Measurements from ENCODE around the gene ARHGAP32. TPM values are rescaled to one million over a fixed set of nuclear protein-coding genes. Genes with fewer than 3 reads are reported as not detected.

Gene ARHGAP32
- total and polyA plus RNA-seq, 2 experiments from 2014 or later = 4.0 to 13.0 TPM

DNA sequence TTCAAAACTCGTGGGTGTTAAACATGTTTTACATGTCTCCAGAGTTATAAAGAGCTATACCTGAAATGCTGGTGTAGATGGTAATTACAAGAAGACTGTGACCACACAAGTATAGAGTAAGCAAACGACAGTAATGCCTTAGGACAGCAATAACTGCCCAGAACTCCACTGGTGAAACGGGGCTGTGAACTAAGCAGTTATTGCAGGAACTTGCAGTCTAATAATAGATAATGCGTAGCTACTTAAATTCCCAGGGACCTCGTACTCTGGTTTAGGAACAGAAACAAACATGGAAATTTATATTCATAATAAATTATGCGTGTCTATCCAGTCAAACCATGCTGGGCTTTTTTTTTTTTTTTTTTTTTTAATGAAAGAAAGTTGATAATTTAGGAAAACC is 224.5 kb downstream of the ARHGAP32 start:
- Histone ChIP-seq H3K9me3 (ENCODE audit: low read depth) (no peaks in the 10 kb centered on the region), H3K27ac (no peak overlapping the region), H3K27me3 (no peaks in the 10 kb centered on the region), H3K4me3 (no peak overlapping the region), H3K36me3 (no peaks in the 10 kb centered on the region), H3K4me1 (ENCODE audit: low read depth) (peaks cover 3% of the 10 kb centered on the region)
- DNase-seq (ENCODE audit: low read depth in 1 of 2, low spot score in 1 of 2) = no peak
- TF ChIP-seq, protein P1, sequence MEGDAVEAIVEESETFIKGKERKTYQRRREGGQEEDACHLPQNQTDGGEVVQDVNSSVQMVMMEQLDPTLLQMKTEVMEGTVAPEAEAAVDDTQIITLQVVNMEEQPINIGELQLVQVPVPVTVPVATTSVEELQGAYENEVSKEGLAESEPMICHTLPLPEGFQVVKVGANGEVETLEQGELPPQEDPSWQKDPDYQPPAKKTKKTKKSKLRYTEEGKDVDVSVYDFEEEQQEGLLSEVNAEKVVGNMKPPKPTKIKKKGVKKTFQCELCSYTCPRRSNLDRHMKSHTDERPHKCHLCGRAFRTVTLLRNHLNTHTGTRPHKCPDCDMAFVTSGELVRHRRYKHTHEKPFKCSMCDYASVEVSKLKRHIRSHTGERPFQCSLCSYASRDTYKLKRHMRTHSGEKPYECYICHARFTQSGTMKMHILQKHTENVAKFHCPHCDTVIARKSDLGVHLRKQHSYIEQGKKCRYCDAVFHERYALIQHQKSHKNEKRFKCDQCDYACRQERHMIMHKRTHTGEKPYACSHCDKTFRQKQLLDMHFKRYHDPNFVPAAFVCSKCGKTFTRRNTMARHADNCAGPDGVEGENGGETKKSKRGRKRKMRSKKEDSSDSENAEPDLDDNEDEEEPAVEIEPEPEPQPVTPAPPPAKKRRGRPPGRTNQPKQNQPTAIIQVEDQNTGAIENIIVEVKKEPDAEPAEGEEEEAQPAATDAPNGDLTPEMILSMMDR (IDR thresholded peaks at IDR 0.05; ENCODE audit: low read depth, low read length) = no peak

DNA sequence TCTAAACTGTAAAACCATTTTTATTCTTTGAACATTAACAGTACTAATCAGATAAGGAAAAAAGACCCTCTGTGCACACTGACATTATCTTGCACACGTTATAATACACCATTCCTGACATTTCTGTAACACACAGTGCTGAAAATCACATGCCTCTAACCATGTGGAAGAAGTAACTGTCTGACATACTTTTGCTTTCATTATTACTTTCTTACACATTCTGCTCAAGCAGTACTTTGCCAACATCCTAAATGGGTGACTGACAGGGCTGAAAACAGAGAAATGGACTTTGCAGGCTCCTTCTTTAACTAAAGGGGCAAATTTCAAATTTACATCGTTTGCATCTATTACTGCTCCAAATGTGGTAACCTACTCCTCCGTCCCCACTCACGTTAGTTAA is 226.6 kb downstream of the ARHGAP32 start:
- Histone ChIP-seq H3K9me3 (ENCODE audit: low read depth) (no peaks in the 10 kb centered on the region), H3K4me1 (ENCODE audit: low read depth) (peaks cover 3% of the 10 kb centered on the region), H3K36me3 (no peaks in the 10 kb centered on the region), H3K27me3 (no peaks in the 10 kb centered on the region), H3K4me3 (no peak overlapping the region), H3K27ac (no peak overlapping the region)
- DNase-seq (ENCODE audit: low read depth in 1 of 2, low spot score in 1 of 2) = peak in 1 of 2 donors; percentile 11
- TF ChIP-seq, protein P1 (IDR thresholded peaks at IDR 0.05; ENCODE audit: low read depth, low read length) = no peak

DNA sequence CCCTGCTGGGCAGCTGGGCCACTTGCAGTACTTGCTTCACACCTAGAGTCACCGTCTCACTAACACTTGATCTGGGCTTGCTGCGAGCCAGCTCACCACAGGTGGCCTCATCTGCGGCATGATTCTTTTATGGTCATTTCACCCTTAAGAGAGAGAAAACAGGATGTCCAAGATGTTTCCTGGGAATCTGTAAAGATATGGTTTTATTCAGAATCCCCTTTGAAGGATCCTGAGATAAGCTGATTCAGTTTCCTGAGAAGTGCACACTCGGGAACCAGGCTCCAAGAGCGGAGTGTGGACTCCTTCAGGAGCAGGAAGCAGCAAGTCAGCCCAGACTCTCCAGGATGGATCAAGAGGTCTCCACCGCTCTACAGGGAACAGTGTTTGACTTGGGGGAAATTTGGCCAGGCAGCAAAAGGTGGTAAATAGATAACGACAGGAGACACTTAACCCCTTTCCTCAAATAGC is 227.6 kb downstream of the ARHGAP32 start:
- DNase-seq (ENCODE audit: low read depth in 1 of 2, low spot score in 1 of 2) = no peak
- Histone ChIP-seq H3K27me3 (no peaks in the 10 kb centered on the region), H3K36me3 (no peaks in the 10 kb centered on the region), H3K27ac (no peak overlapping the region), H3K9me3 (ENCODE audit: low read depth) (no peaks in the 10 kb centered on the region), H3K4me3 (no peak overlapping the region), H3K4me1 (ENCODE audit: low read depth) (peaks cover 3% of the 10 kb centered on the region)
- TF ChIP-seq, protein P1 (IDR thresholded peaks at IDR 0.05; ENCODE audit: low read depth, low read length) = no peak

DNA sequence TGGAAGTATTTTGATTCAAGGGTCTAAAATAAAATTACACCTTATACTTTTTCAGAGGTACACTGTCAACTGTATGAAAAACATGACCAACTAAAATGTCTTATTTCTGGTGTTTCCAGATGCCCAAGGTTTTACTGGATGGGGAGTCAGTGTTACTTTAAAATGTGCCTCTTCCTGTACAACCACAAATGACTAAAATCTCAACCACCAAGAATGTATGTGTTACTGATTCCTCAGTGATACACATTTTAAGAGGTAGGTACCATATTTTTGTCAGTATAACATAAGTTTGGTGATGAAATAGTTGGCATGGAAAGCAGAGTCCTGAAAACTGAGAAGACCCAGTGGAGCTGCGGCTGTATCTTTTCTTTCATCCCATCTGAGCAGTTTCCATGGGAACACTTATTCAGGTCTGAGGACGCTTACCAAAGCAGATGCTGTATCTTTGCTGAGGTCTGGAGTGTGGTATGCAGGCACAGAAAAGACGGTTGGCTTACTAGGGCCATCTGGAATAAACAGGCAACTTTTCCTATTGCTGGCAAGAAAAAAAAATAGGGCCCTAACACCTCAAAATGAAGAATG is 228.3 kb downstream of the ARHGAP32 start:
- H3K9me3 ChIP-seq (ENCODE audit: low read depth) = no peaks in the 10 kb centered on the region
- DNase-seq (ENCODE audit: low read depth in 1 of 2, low spot score in 1 of 2) = peak in 1 of 2 donors; percentile 6

DNA sequence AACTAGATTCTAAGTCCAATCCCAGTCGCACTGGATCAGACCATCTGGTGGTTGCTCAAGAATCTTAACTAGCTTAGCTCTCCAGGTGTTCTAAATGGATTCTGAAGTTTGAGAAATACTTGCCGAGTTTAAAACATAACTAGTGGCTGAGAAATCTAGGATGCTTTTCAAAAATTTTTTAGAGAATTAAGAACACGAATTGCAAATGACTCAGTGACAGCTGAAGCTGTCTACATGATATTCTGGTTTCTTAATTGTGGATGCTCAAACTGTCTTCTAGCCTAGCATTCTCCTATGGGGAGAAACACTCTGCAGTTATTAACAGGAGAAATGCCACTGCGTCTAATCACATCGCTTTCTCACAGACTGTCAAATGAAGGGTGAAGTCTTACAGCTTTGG is 229.2 kb downstream of the ARHGAP32 start:
- no peak overlapping the region for H3K27ac ChIP-seq
- H3K36me3 ChIP-seq = no peaks in the 10 kb centered on the region
- no peaks in the 10 kb centered on the region for H3K9me3 ChIP-seq (ENCODE audit: low read depth)
- DNase-seq (ENCODE audit: low read depth in 1 of 2, low spot score in 1 of 2) = no peak
- H3K4me1 ChIP-seq (ENCODE audit: low read depth) = peaks cover 3% of the 10 kb centered on the region
- no peaks in the 10 kb centered on the region for H3K27me3 ChIP-seq
- H3K4me3 ChIP-seq = no peak overlapping the region
- TF ChIP-seq, protein P1 (IDR thresholded peaks at IDR 0.05; ENCODE audit: low read depth, low read length) = no peak

More for the DNA sequence above, 228.3 kb downstream of the ARHGAP32 start:
- Histone ChIP-seq H3K36me3 (no peaks in the 10 kb centered on the region), H3K27me3 (no peaks in the 10 kb centered on the region), H3K4me1 (ENCODE audit: low read depth) (peaks cover 3% of the 10 kb centered on the region), H3K27ac (no peak overlapping the region), H3K4me3 (no peak overlapping the region)
- TF ChIP-seq, protein P1 (IDR thresholded peaks at IDR 0.05; ENCODE audit: low read depth, low read length) = no peak

All from cardiac muscle cell (in vitro differentiated cells and primary cell).